Calu3 (cell line): ENCODE data around the gene COP1. TPM values are rescaled to one million over a fixed set of nuclear protein-coding genes. Genes with fewer than 3 reads are reported as not detected.

ENCODE experiments used
- BruUV-seq: library from RNA; stranded (reverse); fragments of 400-500 nt; replicated peaks from 2 replicates; lab custom pipeline; 2021; lab: Mats Ljungman, UMichigan
- CTCF ChIA-PET: fragments of 300-600 bp; sonication (Branson Sonifier 250); formaldehyde crosslinking; loops from one replicate; lab custom pipeline; 2022; ENCODE audit warnings: antibody characterized with exemption; lab: Charles Lee
- DNase-seq: peaks from one replicate; pipeline ENCODE4 v3.0.0; 2022
- H3K27ac Mint-ChIP-seq: one replicate; pipeline ENCODE4 v1.8.0; 2022; ENCODE audit warnings: mixed read lengths; ENCODE audit not compliant: unreplicated experiment
- H3K27me3 Mint-ChIP-seq: one replicate; pipeline ENCODE4 v1.8.0; 2022; ENCODE audit warnings: mixed read lengths; ENCODE audit not compliant: unreplicated experiment
- H3K36me3 Mint-ChIP-seq: one replicate; pipeline ENCODE4 v1.8.0; 2022; ENCODE audit warnings: mild to moderate bottlenecking, moderate library complexity, mixed read lengths; ENCODE audit not compliant: insufficient read depth, unreplicated experiment
- H3K4me1 Mint-ChIP-seq: one replicate; pipeline ENCODE4 v1.8.0; 2022; ENCODE audit warnings: mild to moderate bottlenecking, low read depth, mixed read lengths; ENCODE audit not compliant: unreplicated experiment
- H3K4me3 Mint-ChIP-seq: one replicate; pipeline ENCODE4 v1.8.0; 2022; ENCODE audit warnings: mild to moderate bottlenecking, low read depth, moderate library complexity, mixed read lengths; ENCODE audit not compliant: unreplicated experiment
- H3K9me3 Mint-ChIP-seq: one replicate; pipeline ENCODE4 v1.8.0; 2022; ENCODE audit warnings: low read depth, mixed read lengths; ENCODE audit not compliant: unreplicated experiment
- intact Hi-C: fragments of 100-400 bp; cut with micrococcal nuclease; formaldehyde crosslinking; loops from one replicate; pipeline ENCODE4 v1.10.0; 2022; ENCODE audit not compliant: unreplicated experiment
- total RNA-seq: library from RNA; stranded (reverse); gene quantifications from 2 replicates; pipeline ENCODE4 v1.2.3, GENCODE V29; 2022
- TF ChIP-seq, protein P1 (sequence below): fragments of 200-600 bp; IDR thresholded peaks from one replicate; pipeline ENCODE4 v1.8.0; 2022; ENCODE audit warnings: antibody characterized with exemption; ENCODE audit not compliant: unreplicated experiment

COP1 gene
- total RNA-seq, 1 experiment from 2014 or later = 45.5 TPM

DNA sequence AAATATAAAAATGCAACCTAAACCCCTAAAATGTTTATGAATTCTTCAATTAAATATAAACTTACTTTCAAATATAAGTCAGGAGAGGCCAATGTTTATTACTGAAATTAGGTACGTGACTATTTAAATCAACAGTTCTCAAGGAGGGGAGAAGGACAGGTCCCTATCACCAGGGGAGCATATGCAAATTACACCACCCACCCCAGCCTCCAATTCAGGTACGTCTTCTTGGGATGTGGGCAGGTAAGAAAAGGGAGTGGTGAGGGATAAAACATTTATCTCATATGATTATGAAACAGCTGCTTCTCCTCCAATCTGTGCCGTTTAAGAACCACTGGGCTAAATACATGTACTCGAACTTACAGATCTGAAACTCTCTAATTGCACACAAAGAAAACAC lies 3.4 kb downstream of the COP1 start:
- intact Hi-C loops = no loop called here
- no peak overlapping the region for H3K27ac Mint-ChIP-seq
- CTCF ChIA-PET = no interaction called here
- TF ChIP-seq, protein P1, sequence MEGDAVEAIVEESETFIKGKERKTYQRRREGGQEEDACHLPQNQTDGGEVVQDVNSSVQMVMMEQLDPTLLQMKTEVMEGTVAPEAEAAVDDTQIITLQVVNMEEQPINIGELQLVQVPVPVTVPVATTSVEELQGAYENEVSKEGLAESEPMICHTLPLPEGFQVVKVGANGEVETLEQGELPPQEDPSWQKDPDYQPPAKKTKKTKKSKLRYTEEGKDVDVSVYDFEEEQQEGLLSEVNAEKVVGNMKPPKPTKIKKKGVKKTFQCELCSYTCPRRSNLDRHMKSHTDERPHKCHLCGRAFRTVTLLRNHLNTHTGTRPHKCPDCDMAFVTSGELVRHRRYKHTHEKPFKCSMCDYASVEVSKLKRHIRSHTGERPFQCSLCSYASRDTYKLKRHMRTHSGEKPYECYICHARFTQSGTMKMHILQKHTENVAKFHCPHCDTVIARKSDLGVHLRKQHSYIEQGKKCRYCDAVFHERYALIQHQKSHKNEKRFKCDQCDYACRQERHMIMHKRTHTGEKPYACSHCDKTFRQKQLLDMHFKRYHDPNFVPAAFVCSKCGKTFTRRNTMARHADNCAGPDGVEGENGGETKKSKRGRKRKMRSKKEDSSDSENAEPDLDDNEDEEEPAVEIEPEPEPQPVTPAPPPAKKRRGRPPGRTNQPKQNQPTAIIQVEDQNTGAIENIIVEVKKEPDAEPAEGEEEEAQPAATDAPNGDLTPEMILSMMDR = no peak
- no peak for DNase-seq
- H3K27me3 Mint-ChIP-seq = no peaks in the 10 kb centered on the region
- no TSS peak for BruUV-seq
- H3K36me3 Mint-ChIP-seq = peaks cover 40% of the 10 kb centered on the region
- no peaks in the 10 kb centered on the region for H3K9me3 Mint-ChIP-seq
- H3K4me3 Mint-ChIP-seq = peak overlapping the region; percentile 84
- peaks cover 34% of the 10 kb centered on the region for H3K4me1 Mint-ChIP-seq

DNA sequence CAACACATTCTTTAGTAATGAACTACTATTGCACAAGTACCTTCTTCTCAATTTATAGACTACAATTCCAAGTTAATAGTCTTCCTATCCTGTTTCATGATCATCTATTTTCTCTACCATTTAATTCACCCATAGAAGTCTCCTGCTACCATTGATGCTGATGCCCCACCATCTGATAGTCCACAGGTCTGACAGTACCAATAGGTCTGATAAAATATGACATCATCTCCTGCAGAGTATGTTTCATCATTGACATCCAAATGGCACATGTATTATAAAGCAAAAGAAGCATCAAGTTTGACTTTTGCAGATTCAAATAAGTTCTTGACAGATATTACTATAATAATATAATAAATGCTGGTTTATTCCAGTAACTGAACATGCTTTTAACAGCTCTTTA lies 5.5 kb downstream of the COP1 start:
- DNase-seq = no peak
- CTCF ChIA-PET = interaction anchor here (0.7 kb wide), 2 partner anchors 1062 to 1259 kb away, joined by 5 to 11 read pairs; no protein-coding TSS in a partner anchor
- H3K4me3 Mint-ChIP-seq = no peak overlapping the region
- H3K27ac Mint-ChIP-seq = no peak overlapping the region
- peaks cover 23% of the 10 kb centered on the region for H3K36me3 Mint-ChIP-seq
- no TSS peak for BruUV-seq
- H3K4me1 Mint-ChIP-seq = peaks cover 39% of the 10 kb centered on the region
- intact Hi-C loops = no loop called here
- TF ChIP-seq, protein P1 = no peak
- H3K9me3 Mint-ChIP-seq = no peaks in the 10 kb centered on the region
- no peaks in the 10 kb centered on the region for H3K27me3 Mint-ChIP-seq

DNA sequence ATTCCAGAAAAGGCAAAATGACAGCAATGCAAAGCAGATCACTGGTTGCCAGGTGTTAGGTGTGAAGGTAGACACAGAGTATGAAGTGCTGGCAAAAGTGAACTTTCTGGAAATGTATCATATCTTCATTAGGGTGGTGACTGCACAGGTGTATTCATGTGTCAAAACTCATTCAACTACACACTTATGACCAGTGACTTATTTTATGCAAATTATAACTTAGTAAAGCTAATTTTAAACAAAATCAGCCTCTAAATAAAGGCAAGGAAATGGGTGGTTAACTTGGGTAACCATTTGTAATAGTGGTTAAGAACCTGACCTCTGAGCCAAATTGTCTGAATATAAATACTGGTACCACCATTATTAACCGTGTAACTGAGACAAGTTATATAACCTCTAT lies 7.4 kb downstream of the COP1 start:
- BruUV-seq = no TSS peak
- H3K4me3 Mint-ChIP-seq = no peak overlapping the region
- no peaks in the 10 kb centered on the region for H3K27me3 Mint-ChIP-seq
- TF ChIP-seq, protein P1 = no peak
- DNase-seq = no peak
- intact Hi-C loops = loop anchor here (5.0 kb wide), 1 partner anchor 47 kb away; no protein-coding TSS in a partner anchor
- peaks cover 5% of the 10 kb centered on the region for H3K36me3 Mint-ChIP-seq
- H3K4me1 Mint-ChIP-seq = peaks cover 37% of the 10 kb centered on the region
- H3K27ac Mint-ChIP-seq = no peak overlapping the region
- CTCF ChIA-PET = no interaction called here
- no peaks in the 10 kb centered on the region for H3K9me3 Mint-ChIP-seq

DNA sequence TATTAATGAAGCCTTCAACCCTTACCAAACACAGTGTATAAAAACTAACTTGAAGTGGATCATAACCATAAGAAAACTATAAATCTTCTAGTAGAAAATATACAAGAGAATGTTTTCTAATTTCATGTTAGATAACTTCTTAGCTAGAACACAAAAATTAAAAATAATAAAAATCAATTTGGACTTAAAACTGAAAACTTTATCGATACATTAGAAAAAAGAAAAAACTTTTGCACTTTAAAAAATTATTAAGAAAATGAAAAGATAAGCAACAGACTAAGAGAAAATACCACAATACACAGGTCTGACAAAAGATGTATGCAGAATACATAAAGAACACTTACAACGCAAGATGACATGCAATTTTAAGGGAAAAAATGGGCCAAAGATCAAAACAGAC lies 8.7 kb downstream of the COP1 start:
- BruUV-seq = no TSS peak
- DNase-seq = no peak
- intact Hi-C loops = loop anchor here (5.0 kb wide), 1 partner anchor 46 kb away; no protein-coding TSS in a partner anchor
- no peaks in the 10 kb centered on the region for H3K36me3 Mint-ChIP-seq
- no peak overlapping the region for H3K4me3 Mint-ChIP-seq
- CTCF ChIA-PET = no interaction called here
- peaks cover 2% of the 10 kb centered on the region for H3K9me3 Mint-ChIP-seq
- TF ChIP-seq, protein P1 = no peak
- H3K27ac Mint-ChIP-seq = no peak overlapping the region
- peaks cover 41% of the 10 kb centered on the region for H3K4me1 Mint-ChIP-seq
- H3K27me3 Mint-ChIP-seq = no peaks in the 10 kb centered on the region
